SK-N-SH (cell line): Measurements from ENCODE around the gene MCEMP1. TPM values are rescaled to one million over a fixed set of nuclear protein-coding genes. Genes with fewer than 3 reads are reported as not detected.

Source experiments
- CTCF ChIA-PET: fragments of 300-600, 350-600 bp; formaldehyde crosslinking; extraction: SDS; loops from one replicate; lab custom pipeline; 2021; lab: Yijun Ruan, JAX
- POLR2A ChIA-PET: fragments of 350-600 bp; sonication (Branson Sonifier 250); formaldehyde crosslinking; extraction: SDS; loops from one replicate; lab custom pipeline; 2020; ENCODE audit warnings: antibody characterized with exemption, inconsistent platforms; lab: Yijun Ruan, JAX
- DNase-seq: peaks from one replicate; pipeline ENCODE4 v3.0.0; 2012
- H2AFZ ChIP-seq: fragments of 200-600 bp; sonication (generic); 2 replicates; pipeline ENCODE4 v1.8.1; 2016; ENCODE audit warnings: antibody characterized with exemption, mild to moderate bottlenecking, low read depth
- H3F3A ChIP-seq: fragments of 200-600 bp; sonication (generic); replicated peaks from 2 replicates; pipeline ENCODE3; 2016; ENCODE audit warnings: antibody characterized with exemption, mild to moderate bottlenecking; ENCODE audit not compliant: insufficient read depth
- H3K27ac ChIP-seq, 2 experiments: fragments of 200-500 bp in 1 of 2; fragments of 200-600 bp in 1 of 2; sonication (Bioruptor generic) in 1 of 2; sonication (generic), shearing (Covaris generic) in 1 of 2; 2 replicates each; pipeline versions ENCODE4 v1.5.1 to v1.6.1; 2014 to 2016; ENCODE audit warnings: low read depth in 2 of 2, inconsistent platforms in 1 of 2, low read length in 1 of 2, mild to moderate bottlenecking in 1 of 2, mixed read lengths in 1 of 2
- H3K27me3 ChIP-seq: fragments of 200-600 bp; sonication (generic), shearing (Covaris generic); 2 replicates; pipeline ENCODE4 v1.6.1; 2016; ENCODE audit warnings: mixed run types; ENCODE audit not compliant: insufficient read depth
- H3K36me3 ChIP-seq, 2 experiments: fragments of 200-500 bp in 1 of 2; fragments of 200-600 bp in 1 of 2; sonication (Bioruptor generic) in 1 of 2; sonication (generic) in 1 of 2; replicated peaks in 1 of 2; 2 replicates each; pipeline versions ENCODE3 to v1.5.1; 2014 to 2016; ENCODE audit warnings: low read length in 1 of 2, mild to moderate bottlenecking in 1 of 2; ENCODE audit not compliant: insufficient read depth in 2 of 2, control insufficient read depth in 1 of 2
- H3K4me1 ChIP-seq, 2 experiments: fragments of 200-500 bp in 1 of 2; fragments of 200-600 bp in 1 of 2; sonication (Bioruptor generic) in 1 of 2; sonication (generic), shearing (Covaris generic) in 1 of 2; 2 replicates each; pipeline versions ENCODE4 v1.5.1 to v1.6.1; 2014 to 2016; ENCODE audit warnings: low read depth in 1 of 2, low read length in 1 of 2, mixed run types in 1 of 2; ENCODE audit not compliant: insufficient read depth in 2 of 2, control insufficient read depth in 1 of 2
- H3K4me2 ChIP-seq: fragments of 200-600 bp; sonication (generic), shearing (Covaris generic); 2 replicates; pipeline ENCODE4 v1.6.1; 2017; ENCODE audit warnings: mixed run types
- H3K4me3 ChIP-seq, 2 experiments: fragments of 200-500 bp in 1 of 2; fragments of 200-600 bp in 1 of 2; sonication (Bioruptor generic) in 1 of 2; sonication (generic), shearing (Covaris generic) in 1 of 2; 2 replicates each; pipeline versions ENCODE4 v1.5.1 to v1.8.1; 2014 to 2016; ENCODE audit warnings: low read depth in 2 of 2, inconsistent platforms in 1 of 2, low read length in 1 of 2, mild to moderate bottlenecking in 1 of 2, mixed read lengths in 1 of 2, moderate library complexity in 1 of 2
- H3K79me2 ChIP-seq: fragments of 200-600 bp; sonication (generic); 2 replicates; pipeline ENCODE4 v1.8.1; 2017; ENCODE audit warnings: mild to moderate bottlenecking; ENCODE audit not compliant: insufficient read depth
- H3K9ac ChIP-seq: fragments of 200-600 bp; sonication (generic); 2 replicates; pipeline ENCODE4 v1.6.1; 2017; ENCODE audit warnings: mixed run types
- H3K9me2 ChIP-seq: fragments of 200-600 bp; sonication (generic); 2 replicates; pipeline ENCODE4 v1.6.1; 2017; ENCODE audit warnings: mixed run types
- H3K9me3 ChIP-seq: fragments of 200-600 bp; sonication (generic); 2 replicates; pipeline ENCODE4 v1.6.1; 2017; ENCODE audit warnings: mixed run types, mild to moderate bottlenecking, moderate library complexity
- H4K20me1 ChIP-seq: fragments of 200-600 bp; sonication (generic); 2 replicates; pipeline ENCODE4 v1.6.1; 2017; ENCODE audit warnings: mild to moderate bottlenecking, mixed run types; ENCODE audit not compliant: insufficient read depth
- CTCF ChIP-seq: fragments of 200-600 bp; sonication (generic); IDR thresholded peaks from 2 replicates; pipeline ENCODE4 v1.6.1; 2017; ENCODE audit warnings: antibody characterized with exemption, mild to moderate bottlenecking, moderate library complexity
- EP300 ChIP-seq, 2 experiments: IDR thresholded peaks; 2 replicates each; pipeline versions ENCODE4 v1.4.0 to v1.6.1; 2012; ENCODE audit warnings: borderline replicate concordance in 1 of 2, low read depth in 1 of 2, low read length in 1 of 2
- FOSL2 ChIP-seq: IDR thresholded peaks from 2 replicates; pipeline ENCODE4 v1.4.0; 2012; ENCODE audit warnings: low read depth, mild to moderate bottlenecking, moderate library complexity, borderline replicate concordance
- FOXJ3 ChIP-seq: sonication (generic); formaldehyde crosslinking; IDR thresholded peaks from 2 replicates; pipeline ENCODE4 v1.5.1; 2020; ENCODE audit warnings: mild to moderate bottlenecking, missing genetic modification reagents
- GATA2 ChIP-seq: sonication (generic); formaldehyde crosslinking; IDR thresholded peaks from 2 replicates; pipeline ENCODE4 v1.5.0; 2020; ENCODE audit warnings: mild to moderate bottlenecking, missing genetic modification reagents
- IRF3 ChIP-seq: fragments of 150-350 bp; IDR thresholded peaks from 2 replicates; pipeline ENCODE4 v1.6.1; 2016; ENCODE audit warnings: mild to moderate bottlenecking, low read depth, low read length
- JUND ChIP-seq: IDR thresholded peaks from 2 replicates; pipeline ENCODE4 v1.4.0; 2012
- MAX ChIP-seq: IDR thresholded peaks from 2 replicates; pipeline ENCODE4 v1.4.0; 2012; ENCODE audit warnings: low read depth
- NFIC ChIP-seq: IDR thresholded peaks from 2 replicates; pipeline ENCODE4 v1.4.0; 2012; ENCODE audit warnings: borderline replicate concordance
- NRF1 ChIP-seq: IDR thresholded peaks from 2 replicates; pipeline ENCODE4 v1.6.1; 2012; ENCODE audit warnings: low read depth, mild to moderate bottlenecking, low read length
- RAD21 ChIP-seq: IDR thresholded peaks from 2 replicates; pipeline ENCODE4 v1.6.1; 2012; ENCODE audit warnings: mild to moderate bottlenecking, low read length
- REST ChIP-seq: IDR thresholded peaks from 2 replicates; pipeline ENCODE4 v1.6.1; 2012; ENCODE audit warnings: mild to moderate bottlenecking, low read depth, low read length, moderate library complexity
- RXRA ChIP-seq: IDR thresholded peaks from 2 replicates; pipeline ENCODE4 v1.4.0; 2012; ENCODE audit warnings: low read depth, mild to moderate bottlenecking, borderline replicate concordance
- SIN3A ChIP-seq: IDR thresholded peaks from 2 replicates; pipeline ENCODE4 v1.6.1; 2012; ENCODE audit warnings: low read depth, mild to moderate bottlenecking, low read length, moderate library complexity, borderline replicate concordance
- TCF12 ChIP-seq: IDR thresholded peaks from 2 replicates; pipeline ENCODE4 v1.4.0; 2012
- YY1 ChIP-seq: IDR thresholded peaks from 2 replicates; pipeline ENCODE4 v1.4.0; 2012; ENCODE audit warnings: low read depth, mild to moderate bottlenecking
- ZBTB33 ChIP-seq: IDR thresholded peaks from 2 replicates; pipeline ENCODE4 v1.4.0; 2012; ENCODE audit warnings: low read depth, borderline replicate concordance
- WGBS: methylation state at CpG from one replicate; pipeline ENCODE4 v1.1.6; 2017; ENCODE audit warnings: low lambda C conversion rate; 5-methylcytosine and 5-hydroxymethylcytosine counted together
- polyA plus RNA-seq, 3 experiments: library from polyadenylated mRNA; depleted of rRNA; stranded (reverse); fragments of >200 nt; gene quantifications; 2 replicates each; pipeline ENCODE4 v1.2.3, GENCODE V29; 2012

Gene MCEMP1
- polyA plus RNA-seq, 1 of the 3 experiments (the other 2 are of a cell fraction) = not detected

- H2AFZ ChIP-seq = no peak overlapping the region
- H3K9ac ChIP-seq = no peak overlapping the region
- CTCF ChIA-PET = interaction anchor here (0.7 to 8.2 kb wide), 4 partner anchors 33 to 331 kb away, joined by 3 to 171 read pairs (median 7); no protein-coding TSS in a partner anchor
- no peaks in the 10 kb centered on the region for H4K20me1 ChIP-seq
- no peaks in the 10 kb centered on the region for H3F3A ChIP-seq
- H3K9me3 ChIP-seq = no peaks in the 10 kb centered on the region
- peaks cover 0 to 9% of the 10 kb centered on the region in 2 experiments; a peak in 1 of 4 replicates for H3K4me1 ChIP-seq
- H3K79me2 ChIP-seq = peaks cover 13% of the 10 kb centered on the region
- H3K27ac ChIP-seq = no peak overlapping the region
- no peak for DNase-seq
- TF ChIP-seq MAX = no peak
- TF ChIP-seq TCF12 = no peak
- no peak for TF ChIP-seq NRF1
- TF ChIP-seq FOSL2 = no peak
- TF ChIP-seq GATA2 (CRISPR knock-in tag) = no peak
- TF ChIP-seq CTCF = no peak
- TF ChIP-seq JUND = no peak
- 46% methylated on average over 18 of the region's 19 CpGs for WGBS
- peaks cover 19% of the 10 kb centered on the region; the same call in 1 of the 2 replicates for H3K27me3 ChIP-seq
- H3K9me2 ChIP-seq = no peaks in the 10 kb centered on the region
- H3K36me3 ChIP-seq = peaks cover 5 to 6% of the 10 kb centered on the region in 2 experiments
- no peak overlapping the region for H3K4me2 ChIP-seq
- POLR2A ChIA-PET = no interaction called here
- no peak overlapping the region for H3K4me3 ChIP-seq
Observed at GRCh38 chr19:7685546-7686445, 8.9 kb downstream of the MCEMP1 start.

GRCh38 chr19:7687177-7687576, 10.3 kb downstream of the MCEMP1 start:
- H3K27me3 ChIP-seq = peaks cover 19% of the 10 kb centered on the region; the same call in 1 of the 2 replicates
- no peaks in the 10 kb centered on the region for H3K9me3 ChIP-seq
- H2AFZ ChIP-seq = no peak overlapping the region
- no peaks in the 10 kb centered on the region for H3F3A ChIP-seq
- ChIA-PET POLR2A (no interaction called here), CTCF (interaction anchor here (2.0 to 8.2 kb wide), 2 partner anchors 113 to 118 kb away, joined by 11 to 171 read pairs; no protein-coding TSS in a partner anchor)
- no peak overlapping the region for H3K9ac ChIP-seq
- no peak overlapping the region for H3K27ac ChIP-seq
- no peaks in the 10 kb centered on the region for H3K79me2 ChIP-seq
- H3K9me2 ChIP-seq = no peaks in the 10 kb centered on the region
- no peaks in the 10 kb centered on the region for H4K20me1 ChIP-seq
- peaks cover 5 to 6% of the 10 kb centered on the region in 2 experiments for H3K36me3 ChIP-seq
- 23% methylated on average over 4 of the region's 12 CpGs for WGBS
- no peak overlapping the region for H3K4me2 ChIP-seq
- H3K4me1 ChIP-seq = no peaks in the 10 kb centered on the region; a peak in 1 of 4 replicates
- H3K4me3 ChIP-seq = no peak overlapping the region
- no peak for DNase-seq
- TF ChIP-seq FOXJ3 (CRISPR knock-in tag) (no peak), TCF12 (no peak), YY1 (no peak), EP300 (IDR thresholded peaks at IDR 0.05; ENCODE audit: borderline replicate concordance in 1 of 2, low read depth in 1 of 2, low read length in 1 of 2) (no peak), NRF1 (no peak), SIN3A (no peak), IRF3 (no peak), NFIC (no peak), REST (no peak), ZBTB33 (no peak), RAD21 (no peak), RXRA (no peak)
